PC-3 (cell line): ENCODE data around the gene PBRM1. TPM values are rescaled to one million over a fixed set of nuclear protein-coding genes. Genes with fewer than 3 reads are reported as not detected.

Experiments used
- ATAC-seq: fragments of 200-7000 bp; cut with Tn5 transposase; 2 replicates; pipeline ENCODE4 v1.9.1; 2020; ENCODE audit warnings: mild to moderate bottlenecking, moderate library complexity
- BruUV-seq: library from RNA; stranded (reverse); fragments of 400-500 nt; replicated peaks from 2 replicates; lab custom pipeline; 2021; lab: Mats Ljungman, UMichigan
- CTCF ChIA-PET: fragments of 300-600 bp; sonication (Branson Sonifier 250); formaldehyde crosslinking; loops from one replicate; lab custom pipeline; 2022; ENCODE audit warnings: antibody characterized with exemption; lab: Charles Lee
- POLR2A ChIA-PET: fragments of 300-600 bp; sonication (Branson Sonifier 250); formaldehyde crosslinking; loops from one replicate; lab custom pipeline; 2022; ENCODE audit warnings: antibody characterized with exemption; ENCODE audit not compliant: unreplicated experiment; lab: Charles Lee
- DNase-seq: peaks from one replicate; pipeline ENCODE4 v3.0.0-alpha.2; 2015
- H2AFZ ChIP-seq: fragments of 300-600 bp; sonication (generic); 2 replicates; pipeline ENCODE4 v1.6.0; 2016; ENCODE audit warnings: antibody characterized with exemption, low read length
- H3F3A ChIP-seq: fragments of 300-600 bp; sonication (generic); one replicate; pipeline ENCODE4 v1.6.0; 2017; ENCODE audit warnings: antibody characterized with exemption, low read length, control low read depth, mild to moderate bottlenecking; ENCODE audit not compliant: unreplicated experiment
- H3K27ac ChIP-seq: fragments of 300-600 bp; sonication (generic); 2 replicates; pipeline ENCODE4 v1.5.1; 2016; ENCODE audit warnings: mild to moderate bottlenecking, low read length
- H3K27me3 ChIP-seq: fragments of 300-600 bp; sonication (generic); 2 replicates; pipeline ENCODE4 v1.6.1; 2016; ENCODE audit warnings: low read length, mixed read lengths
- H3K36me3 ChIP-seq: fragments of 300-600 bp; sonication (generic); 2 replicates; pipeline ENCODE4 v1.6.1; 2016; ENCODE audit warnings: low read depth, mixed run types, low read length, mixed read lengths
- H3K4me1 ChIP-seq: fragments of 300-600 bp; sonication (generic); 2 replicates; pipeline ENCODE4 v1.5.1; 2016; ENCODE audit warnings: low read length; ENCODE audit not compliant: insufficient read depth
- H3K4me2 ChIP-seq: fragments of 300-600 bp; sonication (generic); 2 replicates; pipeline ENCODE4 v1.6.0; 2016; ENCODE audit warnings: low read length
- H3K4me3 ChIP-seq: fragments of 300-600 bp; sonication (generic); 2 replicates; pipeline ENCODE4 v1.5.1; 2016; ENCODE audit warnings: mild to moderate bottlenecking, low read length, mixed read lengths
- H3K79me2 ChIP-seq: fragments of 300-600 bp; sonication (generic); 2 replicates; pipeline ENCODE4 v1.6.1; 2017; ENCODE audit warnings: low read length, mixed read lengths
- H3K9ac ChIP-seq: fragments of 300-600 bp; sonication (generic); 2 replicates; pipeline ENCODE4 v1.6.0; 2016; ENCODE audit warnings: mild to moderate bottlenecking, low read length
- H3K9me2 ChIP-seq: fragments of 300-600 bp; sonication (generic); replicated peaks from 2 replicates; pipeline ENCODE4 v1.6.1; 2016; ENCODE audit warnings: mixed run types, low read length, mixed read lengths
- H3K9me3 ChIP-seq: fragments of 300-600 bp; sonication (generic); 2 replicates; pipeline ENCODE4 v1.6.1; 2016; ENCODE audit warnings: low read length, mixed read lengths
- H4K20me1 ChIP-seq: fragments of 300-600 bp; sonication (generic); 2 replicates; pipeline ENCODE4 v1.6.1; 2016; ENCODE audit warnings: low read length, mixed read lengths
- EZH2 ChIP-seq: fragments of 300-600 bp; sonication (generic); IDR thresholded peaks from one replicate; pipeline ENCODE4 v1.6.1; 2017; ENCODE audit warnings: antibody characterized with exemption, mild to moderate bottlenecking, low read length; ENCODE audit not compliant: unreplicated experiment
- EZH2phosphoT487 ChIP-seq: fragments of 300-600 bp; sonication (generic); IDR thresholded peaks from 2 replicates; pipeline ENCODE4 v1.6.1; 2018; ENCODE audit warnings: mild to moderate bottlenecking, antibody characterized with exemption, low read length, borderline replicate concordance
- intact Hi-C: fragments of 100-400 bp; cut with micrococcal nuclease; formaldehyde crosslinking; loops from 2 replicates; pipeline ENCODE4 v1.9.0; 2023
- total RNA-seq: library from RNA; depleted of rRNA; stranded (reverse); fragments of >200 nt; gene quantifications from 2 replicates; pipeline ENCODE4 v1.2.3, GENCODE V29; 2014
- TF ChIP-seq, protein P1 (sequence below): fragments of 300-600 bp; sonication (generic); conservative IDR thresholded peaks from 2 replicates; pipeline ENCODE4 v1.5.1; 2017; ENCODE audit warnings: antibody characterized with exemption, low read depth, mild to moderate bottlenecking, low read length

The PBRM1 gene
- total RNA-seq, 1 experiment from 2014 or later = 59.7 TPM

DNA sequence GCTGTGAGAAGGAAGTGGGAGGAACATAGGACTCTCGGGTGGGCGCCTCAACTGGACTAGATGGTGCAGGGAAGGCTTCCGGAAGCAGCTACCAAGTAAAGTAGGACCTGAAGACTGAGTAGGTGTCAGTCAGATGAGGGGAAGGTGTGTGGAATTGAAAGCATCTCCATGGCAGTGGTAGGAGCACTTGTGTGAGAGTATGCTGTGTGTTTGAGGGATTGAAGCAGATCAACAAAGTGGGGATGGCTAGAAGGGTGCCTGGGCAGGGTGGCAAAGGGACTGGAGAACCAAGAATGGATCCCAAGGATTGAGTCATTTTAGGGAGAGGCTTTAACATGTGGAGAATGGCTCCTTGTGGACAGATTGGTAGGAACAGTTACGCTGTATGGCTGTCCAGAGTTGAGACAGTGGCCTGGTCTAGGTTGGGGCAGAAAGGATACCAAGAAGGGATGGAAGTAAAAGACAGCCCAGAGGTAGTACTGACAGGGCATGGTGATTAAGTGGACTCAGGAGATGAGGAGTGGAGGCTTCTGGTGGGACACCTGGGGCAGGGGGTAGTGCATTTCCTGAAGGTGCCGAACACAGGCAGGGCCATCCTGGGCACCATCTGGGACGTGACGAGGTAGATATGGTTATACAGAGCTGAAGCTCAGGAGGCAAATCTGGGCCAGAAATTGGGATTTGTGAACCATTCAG is 147.8 kb downstream of the PBRM1 start:
- TF ChIP-seq EZH2 (no peak), EZH2phosphoT487 (no peak)
- TF ChIP-seq, protein P1, sequence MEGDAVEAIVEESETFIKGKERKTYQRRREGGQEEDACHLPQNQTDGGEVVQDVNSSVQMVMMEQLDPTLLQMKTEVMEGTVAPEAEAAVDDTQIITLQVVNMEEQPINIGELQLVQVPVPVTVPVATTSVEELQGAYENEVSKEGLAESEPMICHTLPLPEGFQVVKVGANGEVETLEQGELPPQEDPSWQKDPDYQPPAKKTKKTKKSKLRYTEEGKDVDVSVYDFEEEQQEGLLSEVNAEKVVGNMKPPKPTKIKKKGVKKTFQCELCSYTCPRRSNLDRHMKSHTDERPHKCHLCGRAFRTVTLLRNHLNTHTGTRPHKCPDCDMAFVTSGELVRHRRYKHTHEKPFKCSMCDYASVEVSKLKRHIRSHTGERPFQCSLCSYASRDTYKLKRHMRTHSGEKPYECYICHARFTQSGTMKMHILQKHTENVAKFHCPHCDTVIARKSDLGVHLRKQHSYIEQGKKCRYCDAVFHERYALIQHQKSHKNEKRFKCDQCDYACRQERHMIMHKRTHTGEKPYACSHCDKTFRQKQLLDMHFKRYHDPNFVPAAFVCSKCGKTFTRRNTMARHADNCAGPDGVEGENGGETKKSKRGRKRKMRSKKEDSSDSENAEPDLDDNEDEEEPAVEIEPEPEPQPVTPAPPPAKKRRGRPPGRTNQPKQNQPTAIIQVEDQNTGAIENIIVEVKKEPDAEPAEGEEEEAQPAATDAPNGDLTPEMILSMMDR = no peak
- no peaks in the 10 kb centered on the region for H3K9me3 ChIP-seq
- H3K36me3 ChIP-seq = peaks cover 18% of the 10 kb centered on the region; the same call in 1 of the 2 replicates
- POLR2A ChIA-PET = no interaction called here
- ATAC-seq (no peak), DNase-seq (no peak)
- no peaks in the 10 kb centered on the region for H3K9me2 ChIP-seq
- H3K79me2 ChIP-seq = peaks cover 67% of the 10 kb centered on the region
- no peak overlapping the region for H3K27ac ChIP-seq
- no peaks in the 10 kb centered on the region for H3K27me3 ChIP-seq
- H3K9ac ChIP-seq = peak overlapping the region; percentile 92
- no TSS peak for BruUV-seq
- H3K4me2 ChIP-seq = peak overlapping the region; percentile 96
- H2AFZ ChIP-seq = no peak overlapping the region
- intact Hi-C loops = loop anchor here (10.0 kb wide), 1 partner anchor 147 kb away; the partner anchor contains the start of genes GNL3 and PBRM1
- H4K20me1 ChIP-seq = peaks cover 24% of the 10 kb centered on the region
- H3K4me3 ChIP-seq = peak overlapping the region; percentile 90
- H3F3A ChIP-seq = no peaks in the 10 kb centered on the region
- CTCF ChIA-PET = interaction anchor here (0.7 kb wide), 1 partner anchor 13 kb away, joined by 4 read pairs; no protein-coding TSS in a partner anchor
- peaks cover 33% of the 10 kb centered on the region for H3K4me1 ChIP-seq

DNA sequence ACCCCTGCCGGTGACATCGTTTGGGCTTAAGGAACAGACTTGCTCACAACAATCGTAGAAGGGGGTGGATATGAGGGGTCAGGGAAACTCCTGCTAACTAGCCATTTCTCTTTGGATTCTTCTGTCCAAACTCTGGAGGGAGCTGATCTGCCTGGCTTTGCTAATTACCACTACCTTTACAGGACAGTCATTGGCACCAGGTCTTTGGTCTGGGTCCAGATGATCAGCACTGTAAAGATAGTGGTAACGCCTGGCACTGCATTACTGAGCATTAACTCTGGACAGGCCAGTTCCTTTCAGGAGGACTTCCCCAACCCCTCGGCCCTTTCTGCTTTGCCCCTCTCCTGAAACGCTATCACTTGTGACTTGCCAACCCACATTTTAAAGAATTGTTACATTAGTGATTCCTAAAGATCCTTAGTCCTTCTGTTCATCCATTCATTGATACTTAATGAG is 148.5 kb downstream of the PBRM1 start:
- Histone ChIP-seq H3K9ac (peak overlapping the region; percentile 92), H3K9me2 (no peaks in the 10 kb centered on the region), H3K4me1 (peaks cover 39% of the 10 kb centered on the region), H3K79me2 (peaks cover 72% of the 10 kb centered on the region), H3K9me3 (no peaks in the 10 kb centered on the region), H2AFZ (peak overlapping the region; percentile 78; the same call in 1 of the 2 replicates), H3K4me3 (peak overlapping the region; percentile 90), H4K20me1 (peaks cover 24% of the 10 kb centered on the region), H3K4me2 (peak overlapping the region; percentile 96), H3F3A (no peaks in the 10 kb centered on the region), H3K27me3 (no peaks in the 10 kb centered on the region), H3K36me3 (peaks cover 18% of the 10 kb centered on the region; the same call in 1 of the 2 replicates), H3K27ac (peak overlapping the region; percentile 48)
- no TSS peak for BruUV-seq
- ATAC-seq = no peak
- intact Hi-C loops = loop anchor here (10.0 kb wide), 1 partner anchor 148 kb away; the partner anchor contains the start of genes GNL3 and PBRM1
- ChIA-PET CTCF (interaction anchor here (0.7 kb wide), 1 partner anchor 14 kb away, joined by 4 read pairs; no protein-coding TSS in a partner anchor), POLR2A (no interaction called here)
- TF ChIP-seq, protein P1 = no peak
- TF ChIP-seq EZH2phosphoT487 = no peak
- TF ChIP-seq EZH2 = no peak
- peak; percentile 29 for DNase-seq
